K562 (cell line): ENCODE data around the gene DAP. TPM values are rescaled to one million over a fixed set of nuclear protein-coding genes. Genes with fewer than 3 reads are reported as not detected.

Experiments used
- BRF1 ChIP-seq: IDR thresholded peaks from 3 replicates; pipeline ENCODE4 v1.6.1; 2011; ENCODE audit warnings: borderline replicate concordance, mild to moderate bottlenecking; ENCODE audit not compliant: insufficient read length; ENCODE audit errors: extremely low read depth
- CBX5 ChIP-seq: IDR thresholded peaks from 2 replicates; pipeline ENCODE4 v1.6.1; 2014; ENCODE audit warnings: low read depth, borderline replicate concordance
- CREB5 ChIP-seq: fragments of 250-450 bp; sonication (Bioruptor Pico); IDR thresholded peaks from 2 replicates; pipeline ENCODE4 v1.5.0; 2020; ENCODE audit warnings: mild to moderate bottlenecking
- ELF4 ChIP-seq: fragments of 450-650 bp; formaldehyde crosslinking; IDR thresholded peaks from 2 replicates; pipeline ENCODE4 v1.4.0; 2022; ENCODE audit warnings: missing genetic modification characterization
- ERF ChIP-seq: fragments of 450-650 bp; formaldehyde crosslinking; IDR thresholded peaks from 2 replicates; pipeline ENCODE4 v1.4.0; 2020; ENCODE audit warnings: mild to moderate bottlenecking, mixed read lengths
- EZH2 ChIP-seq: IDR thresholded peaks from 2 replicates; pipeline ENCODE4 v1.6.1; 2012; ENCODE audit warnings: low read depth, mild to moderate bottlenecking, inconsistent platforms, low read length, borderline replicate concordance
- GATA2 ChIP-seq: sonication (generic); formaldehyde crosslinking; IDR thresholded peaks from 2 replicates; pipeline ENCODE4 v1.4.0; 2020; ENCODE audit warnings: mild to moderate bottlenecking, missing genetic modification reagents
- GATAD2A ChIP-seq: fragments of 450-650 bp; IDR thresholded peaks from 2 replicates; pipeline ENCODE4 v1.6.1; 2017
- HMGN3 ChIP-seq: IDR thresholded peaks from 2 replicates; pipeline ENCODE4 v1.6.1; 2011; ENCODE audit warnings: borderline replicate concordance, low read depth, mild to moderate bottlenecking, mixed read lengths, low read length; ENCODE audit not compliant: insufficient read length; ENCODE audit errors: extremely low read depth
- HNRNPUL1 ChIP-seq: fragments of 200-400 bp; formaldehyde crosslinking; IDR thresholded peaks from 2 replicates; pipeline ENCODE4 v1.6.1; 2017; ENCODE audit warnings: low read length
- LEF1 ChIP-seq: fragments of 450-650 bp; IDR thresholded peaks from 2 replicates; pipeline ENCODE4 v1.6.1; 2016; ENCODE audit warnings: mild to moderate bottlenecking
- MAFF ChIP-seq: IDR thresholded peaks from 2 replicates; pipeline ENCODE4 v1.6.1; 2012; ENCODE audit warnings: low read length, improper control_type of control experiment
- RBM22 ChIP-seq: fragments of 200-400 bp; formaldehyde crosslinking; IDR thresholded peaks from 2 replicates; pipeline ENCODE4 v1.6.1; 2018; ENCODE audit warnings: low read length, low read depth; ENCODE audit not compliant: poor library complexity, severe bottlenecking
- SUPT5H ChIP-seq: fragments of 450-650 bp; IDR thresholded peaks from 2 replicates; pipeline ENCODE4 v1.6.1; 2016
- TAF7 ChIP-seq: fragments of 450-650 bp; IDR thresholded peaks from 2 replicates; pipeline ENCODE4 v1.6.1; 2016; ENCODE audit warnings: missing genetic modification characterization, missing compliant biosample characterization
- TBL1XR1 ChIP-seq, 2 experiments: IDR thresholded peaks; 2 replicates each; pipeline ENCODE4 v1.6.1; 2012; ENCODE audit warnings: improper control_type of control experiment in 2 of 2, low read length in 2 of 2, mild to moderate bottlenecking in 1 of 2
- ZC3H4 ChIP-seq: sonication (generic); formaldehyde crosslinking; IDR thresholded peaks from 2 replicates; pipeline ENCODE4 v1.9.0; 2021; ENCODE audit warnings: missing genetic modification reagents, borderline replicate concordance
- ZNF24 ChIP-seq: fragments of 450-650 bp; IDR thresholded peaks from 2 replicates; pipeline ENCODE4 v1.6.1; 2016
- ZNF253 ChIP-seq: fragments of 250-450 bp; sonication (Bioruptor Pico); conservative IDR thresholded peaks from 2 replicates; pipeline ENCODE4 v1.6.1; 2021; ENCODE audit warnings: mild to moderate bottlenecking
- ZNF77 ChIP-seq: fragments of 250-450 bp; sonication (Bioruptor Pico); IDR thresholded peaks from 2 replicates; pipeline ENCODE4 v1.5.0; 2020
- polyA plus RNA-seq, 8 experiments: library from polyadenylated mRNA; depleted of rRNA in 4 of 8; stranded (reverse) in 5 of 8; unstranded in 3 of 8; fragments of >200 nt; fragmentation: Nextera tagmentation in 2 of 8; fragmentation: Illumina TruSeq in 1 of 8; extraction: Ambion mirVana in 2 of 8; extraction: Trizol in 1 of 8; gene quantifications; 2 replicates each; pipeline versions ENCODE4 v1.2.1 to v1.2.3, GENCODE V29; 2011 to 2014; ENCODE audit warnings: inconsistent platforms in 1 of 8, missing spikeins in 1 of 8
- total RNA-seq, 7 experiments: library from RNA; depleted of rRNA in 6 of 7; stranded (reverse); fragments of >200 nt in 6 of 7; fragmentation: Illumina TruSeq in 2 of 7; extraction: Trizol in 2 of 7; gene quantifications; 2 replicates each; pipeline versions ENCODE4 v1.2.1 to v1.2.3, GENCODE V29; 2011 to 2021; ENCODE audit warnings: low replicate concordance in 1 of 7
- TF ChIP-seq, protein P1 (sequence below): fragments of 450-650 bp; formaldehyde crosslinking; IDR thresholded peaks from 2 replicates; pipeline ENCODE4 v1.4.0; 2022; ENCODE audit warnings: mild to moderate bottlenecking, moderate library complexity
- TF ChIP-seq, protein P2 (sequence below): sonication (generic); formaldehyde crosslinking; IDR thresholded peaks from 2 replicates; pipeline ENCODE4 v1.8.1; 2023; ENCODE audit warnings: mild to moderate bottlenecking, missing genetic modification reagents
- TF ChIP-seq, protein P3 (sequence below): fragments of 250-450 bp; sonication (Bioruptor Pico); IDR thresholded peaks from 2 replicates; pipeline ENCODE4 v1.9.0; 2021; ENCODE audit warnings: mild to moderate bottlenecking
- TF ChIP-seq, protein P4 (sequence below): sonication (generic); formaldehyde crosslinking; IDR thresholded peaks from 2 replicates; pipeline ENCODE4 v1.8.0; 2022; ENCODE audit warnings: mild to moderate bottlenecking, missing genetic modification reagents, borderline replicate concordance

The DAP gene
- total and polyA plus RNA-seq, 9 of the 15 experiments (the other 6 are each of a cell fraction or from before 2014, with no cell fraction given): 14.1 to 151 (median 34.5) TPM

DNA sequence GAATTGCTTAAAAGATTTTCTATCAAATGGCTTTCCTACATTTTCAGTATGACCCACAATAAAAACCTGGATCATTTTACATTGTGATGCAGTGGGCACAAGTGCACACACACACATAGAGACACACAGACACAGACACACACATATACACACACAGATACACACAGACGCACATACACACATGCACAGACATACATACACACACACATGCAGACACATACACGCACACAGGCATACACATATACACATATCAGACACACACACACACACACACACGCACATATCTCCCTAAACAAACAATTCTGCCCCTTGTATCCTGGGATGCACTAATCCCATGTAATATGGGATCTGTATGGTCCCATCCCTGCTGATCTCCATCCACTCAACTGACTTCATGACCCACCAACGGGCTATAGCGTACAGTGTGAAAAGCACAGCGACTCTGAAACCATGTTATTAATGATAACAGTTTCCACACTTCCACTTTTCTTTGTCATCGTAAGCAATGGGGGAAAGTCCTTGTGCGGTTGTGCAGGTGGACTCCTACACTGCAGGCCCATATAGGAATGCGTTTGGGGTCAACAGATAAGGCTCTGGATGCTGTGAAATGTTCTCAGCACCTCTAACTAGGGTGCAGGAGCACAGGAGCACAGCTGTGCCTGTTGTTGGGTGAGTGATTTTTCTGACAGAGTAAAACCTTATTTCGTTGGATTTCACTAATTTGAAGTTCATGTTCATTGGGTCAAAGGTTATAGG, 52.7 kb downstream of the DAP start (continued):
- TF ChIP-seq RBM22: no peak
- TF ChIP-seq BRF1: no peak
- TF ChIP-seq TAF7 (tag): no peak
- no peak for TF ChIP-seq CREB5
- TF ChIP-seq EZH2: no peak
- TF ChIP-seq, protein P1, sequence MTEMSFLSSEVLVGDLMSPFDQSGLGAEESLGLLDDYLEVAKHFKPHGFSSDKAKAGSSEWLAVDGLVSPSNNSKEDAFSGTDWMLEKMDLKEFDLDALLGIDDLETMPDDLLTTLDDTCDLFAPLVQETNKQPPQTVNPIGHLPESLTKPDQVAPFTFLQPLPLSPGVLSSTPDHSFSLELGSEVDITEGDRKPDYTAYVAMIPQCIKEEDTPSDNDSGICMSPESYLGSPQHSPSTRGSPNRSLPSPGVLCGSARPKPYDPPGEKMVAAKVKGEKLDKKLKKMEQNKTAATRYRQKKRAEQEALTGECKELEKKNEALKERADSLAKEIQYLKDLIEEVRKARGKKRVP (CRISPR knock-in tag): no peak
- TF ChIP-seq, protein P2, sequence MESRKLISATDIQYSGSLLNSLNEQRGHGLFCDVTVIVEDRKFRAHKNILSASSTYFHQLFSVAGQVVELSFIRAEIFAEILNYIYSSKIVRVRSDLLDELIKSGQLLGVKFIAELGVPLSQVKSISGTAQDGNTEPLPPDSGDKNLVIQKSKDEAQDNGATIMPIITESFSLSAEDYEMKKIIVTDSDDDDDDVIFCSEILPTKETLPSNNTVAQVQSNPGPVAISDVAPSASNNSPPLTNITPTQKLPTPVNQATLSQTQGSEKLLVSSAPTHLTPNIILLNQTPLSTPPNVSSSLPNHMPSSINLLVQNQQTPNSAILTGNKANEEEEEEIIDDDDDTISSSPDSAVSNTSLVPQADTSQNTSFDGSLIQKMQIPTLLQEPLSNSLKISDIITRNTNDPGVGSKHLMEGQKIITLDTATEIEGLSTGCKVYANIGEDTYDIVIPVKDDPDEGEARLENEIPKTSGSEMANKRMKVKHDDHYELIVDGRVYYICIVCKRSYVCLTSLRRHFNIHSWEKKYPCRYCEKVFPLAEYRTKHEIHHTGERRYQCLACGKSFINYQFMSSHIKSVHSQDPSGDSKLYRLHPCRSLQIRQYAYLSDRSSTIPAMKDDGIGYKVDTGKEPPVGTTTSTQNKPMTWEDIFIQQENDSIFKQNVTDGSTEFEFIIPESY: 0 out of 2 replicates have a peak, but pooled peaks have one; percentile 26
- TF ChIP-seq MAFF: peak; percentile 12; the same call in 1 of the 2 replicates
- TF ChIP-seq ZNF24: no peak
- TF ChIP-seq SUPT5H: peak; percentile 62
- peak; percentile 88 for TF ChIP-seq ELF4
- TF ChIP-seq HNRNPUL1: no peak
- peak; percentile 87 for TF ChIP-seq GATA2
- TF ChIP-seq LEF1: no peak
- TF ChIP-seq ZNF253 (CRISPR knock-in tag): no peak
- TF ChIP-seq ERF (CRISPR knock-in tag): no peak
- no peak for TF ChIP-seq CBX5
- peak in 1 of 2 experiments; percentile 62; a peak in 3 of 4 replicates for TF ChIP-seq TBL1XR1 (IDR thresholded peaks at IDR 0.05; ENCODE audit: low read length in 2 of 2)
- TF ChIP-seq ZC3H4 (CRISPR knock-in tag): no peak
- TF ChIP-seq, protein P3, sequence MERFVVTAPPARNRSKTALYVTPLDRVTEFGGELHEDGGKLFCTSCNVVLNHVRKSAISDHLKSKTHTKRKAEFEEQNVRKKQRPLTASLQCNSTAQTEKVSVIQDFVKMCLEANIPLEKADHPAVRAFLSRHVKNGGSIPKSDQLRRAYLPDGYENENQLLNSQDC (CRISPR knock-in tag): no peak
- TF ChIP-seq ZNF77 (CRISPR knock-in tag): no peak
- TF ChIP-seq GATAD2A: 0 out of 2 replicates have a peak, but pooled peaks have one; percentile 3
- TF ChIP-seq, protein P4, sequence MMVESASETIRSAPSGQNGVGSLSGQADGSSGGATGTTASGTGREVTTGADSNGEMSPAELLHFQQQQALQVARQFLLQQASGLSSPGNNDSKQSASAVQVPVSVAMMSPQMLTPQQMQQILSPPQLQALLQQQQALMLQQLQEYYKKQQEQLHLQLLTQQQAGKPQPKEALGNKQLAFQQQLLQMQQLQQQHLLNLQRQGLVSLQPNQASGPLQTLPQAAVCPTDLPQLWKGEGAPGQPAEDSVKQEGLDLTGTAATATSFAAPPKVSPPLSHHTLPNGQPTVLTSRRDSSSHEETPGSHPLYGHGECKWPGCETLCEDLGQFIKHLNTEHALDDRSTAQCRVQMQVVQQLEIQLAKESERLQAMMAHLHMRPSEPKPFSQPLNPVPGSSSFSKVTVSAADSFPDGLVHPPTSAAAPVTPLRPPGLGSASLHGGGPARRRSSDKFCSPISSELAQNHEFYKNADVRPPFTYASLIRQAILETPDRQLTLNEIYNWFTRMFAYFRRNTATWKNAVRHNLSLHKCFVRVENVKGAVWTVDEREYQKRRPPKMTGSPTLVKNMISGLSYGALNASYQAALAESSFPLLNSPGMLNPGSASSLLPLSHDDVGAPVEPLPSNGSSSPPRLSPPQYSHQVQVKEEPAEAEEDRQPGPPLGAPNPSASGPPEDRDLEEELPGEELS: no peak
- no peak for TF ChIP-seq HMGN3
